Keratinocyte (primary cell): ENCODE data around the gene CRACR2A.

Experiments used
- CTCF ChIP-seq, 3 experiments: IDR thresholded peaks in 1 of 3; conservative IDR thresholded peaks in 1 of 3; optimal IDR thresholded peaks in 1 of 3; 2 replicates in 2 of 3; 3 replicates in 1 of 3; pipeline versions ENCODE3 to v1.5.1; 2011; ENCODE audit warnings: low read length in 3 of 3, mild to moderate bottlenecking in 3 of 3, moderate library complexity in 2 of 3, control low read depth in 1 of 3, inconsistent platforms in 1 of 3; ENCODE audit not compliant: insufficient read depth in 2 of 3; ENCODE audit errors: extremely low read depth in 1 of 3
- EZH2 ChIP-seq: IDR thresholded peaks from one replicate; pipeline ENCODE4 v1.6.1; 2012; ENCODE audit warnings: inconsistent platforms, mild to moderate bottlenecking, low read length, moderate library complexity

GRCh38 chr12:3595721-3596120 is 157.2 kb downstream of the CRACR2A start:
- TF ChIP-seq CTCF (optimal IDR thresholded peaks at IDR 0.05 in 1 of 3, IDR thresholded peaks at IDR 0.05 in 1 of 3, conservative IDR thresholded peaks at IDR 0.05 in 1 of 3; ENCODE audit: extremely low read depth in 1 of 3, insufficient read depth in 2 of 3, low read length in 3 of 3) = no peak
- TF ChIP-seq EZH2 = no peak
